Upper lobe of right lung (tissue), 1 donor: ENCODE data around the gene AQP7. TPM values are rescaled to one million over a fixed set of nuclear protein-coding genes. Genes with fewer than 3 reads are reported as not detected.

Source experiments
- ATAC-seq: fragments of 200-7000 bp; cut with Tn5 transposase; one replicate; pipeline ENCODE4 v1.9.1; 2020; ENCODE audit warnings: mild to moderate bottlenecking, moderate library complexity
- DNase-seq: peaks from one replicate; pipeline ENCODE4 v3.0.0-alpha.2; 2020
- H3K27ac ChIP-seq: fragments of 200-600 bp; one replicate; pipeline ENCODE4 v1.8.0; 2022
- H3K27me3 ChIP-seq: fragments of 200-600 bp; one replicate; pipeline ENCODE4 v1.8.0; 2022; ENCODE audit warnings: mild to moderate bottlenecking
- H3K36me3 ChIP-seq: fragments of 200-600 bp; one replicate; pipeline ENCODE4 v1.8.0; 2022
- H3K4me1 ChIP-seq: fragments of 200-600 bp; one replicate; pipeline ENCODE4 v1.8.0; 2022
- H3K4me3 ChIP-seq: fragments of 200-600 bp; one replicate; pipeline ENCODE4 v1.8.0; 2022; ENCODE audit warnings: mild to moderate bottlenecking
- H3K9me3 ChIP-seq: fragments of 200-600 bp; one replicate; pipeline ENCODE4 v1.8.0; 2022
- CTCF ChIP-seq: fragments of 200-600 bp; IDR thresholded peaks from one replicate; pipeline ENCODE4 v1.8.0; 2022; ENCODE audit warnings: antibody characterized with exemption
- intact Hi-C: fragments of 100-400 bp; cut with DNase I; formaldehyde crosslinking; loops from one replicate; pipeline ENCODE4 v1.11.0; 2022
- total RNA-seq: library from RNA; stranded (reverse); fragmentation: NEBNext Ultra II Directional; extraction: Animal tissue kit (Norgen Biotek cat#: 25700); gene quantifications from one replicate; pipeline ENCODE4 v1.2.1, GENCODE V29; 2021
- donor health status: DM: no; HTN: yes; CAD: no; lungs with severe emphysema.

Gene AQP7
- total RNA-seq, 1 donor from 2014 or later, result 2.4 TPM

GRCh38 chr9:33341182-33341581, 61.2 kb downstream of the AQP7 start:
- Histone ChIP-seq H3K36me3 (peaks cover 99% of the 10 kb centered on the region), H3K4me3 (no peak overlapping the region), H3K9me3 (no peaks in the 10 kb centered on the region), H3K4me1 (no peaks in the 10 kb centered on the region), H3K27me3 (no peaks in the 10 kb centered on the region), H3K27ac (no peak overlapping the region)
- intact Hi-C loops, result no loop called here
- ATAC-seq (no peak), DNase-seq (no peak)
- TF ChIP-seq CTCF, result no peak

- H3K4me3 ChIP-seq, result no peak overlapping the region
- intact Hi-C loops, result no loop called here
- DNase-seq (no peak), ATAC-seq (no peak)
- no peaks in the 10 kb centered on the region for H3K9me3 ChIP-seq
- H3K27ac ChIP-seq, result no peak overlapping the region
- TF ChIP-seq CTCF, result no peak
- no peaks in the 10 kb centered on the region for H3K27me3 ChIP-seq
- H3K4me1 ChIP-seq, result no peaks in the 10 kb centered on the region
- H3K36me3 ChIP-seq, result peaks cover 98% of the 10 kb centered on the region
Observed at GRCh38 chr9:33340186-33340585, 62.2 kb downstream of the AQP7 start.

Other genes starting within 250 kb of the AQP7 start
- gene B4GALT1, start 235.2 kb downstream of the AQP7 start, total RNA-seq, result 80.1 TPM
- not detected for gene SPINK4, start 162.4 kb downstream of the AQP7 start, total RNA-seq
- 116 TPM for gene BAG1, start 137.9 kb downstream of the AQP7 start, total RNA-seq
- gene CHMP5, start 137.5 kb downstream of the AQP7 start, total RNA-seq, result 77.8 TPM
- 45.0 TPM for gene NFX1, start 112.1 kb downstream of the AQP7 start, total RNA-seq
- gene AQP3, start 45.0 kb upstream of the AQP7 start, total RNA-seq, result 352 TPM
- gene NOL6, start 71.4 kb upstream of the AQP7 start, total RNA-seq, result 36.4 TPM
- gene ANKRD18B, start 121.7 kb upstream of the AQP7 start, total RNA-seq, result 1.2 TPM